GM23338 (cell line): ENCODE results near the gene ZBTB49.

Experiments
- CREB1 ChIP-seq: fragments of 250-450 bp; sonication (Bioruptor Pico); IDR thresholded peaks from 2 replicates; pipeline ENCODE4 v1.5.0; 2020; ENCODE audit warnings: low read depth, mild to moderate bottlenecking, moderate library complexity
- EZH2 ChIP-seq: fragments of 200-600 bp; sonication (generic); IDR thresholded peaks from one replicate; pipeline ENCODE4 v1.8.0; 2017; ENCODE audit warnings: antibody characterized with exemption, mild to moderate bottlenecking, low read depth; ENCODE audit not compliant: unreplicated experiment
- EZH2phosphoT487 ChIP-seq: fragments of 200-600 bp; sonication (generic); IDR thresholded peaks from one replicate; pipeline ENCODE4 v1.8.1; 2018; ENCODE audit warnings: antibody characterized with exemption; ENCODE audit not compliant: unreplicated experiment
- JUNB ChIP-seq: IDR thresholded peaks from one replicate; pipeline ENCODE4 v1.6.1; 2016; ENCODE audit warnings: antibody characterized with exemption; ENCODE audit not compliant: unreplicated experiment
- NANOG ChIP-seq: IDR thresholded peaks from 2 replicates; pipeline ENCODE4 v1.6.1; 2016; ENCODE audit warnings: antibody characterized with exemption, borderline replicate concordance
- POLR2AphosphoS5 ChIP-seq: IDR thresholded peaks from 2 replicates; pipeline ENCODE4 v1.6.1; 2016; ENCODE audit warnings: antibody characterized with exemption, low read depth
- TF ChIP-seq, protein P1 (sequence below), 2 experiments: fragments of 200-600 bp in 1 of 2; sonication (generic) in 1 of 2; conservative IDR thresholded peaks; 2 replicates each; pipeline versions ENCODE4 v1.5.1 to v1.6.1; 2016 to 2017; ENCODE audit warnings: antibody characterized with exemption in 2 of 2, low read depth in 2 of 2, mild to moderate bottlenecking in 2 of 2, moderate library complexity in 1 of 2
- TF ChIP-seq, protein P2 (sequence below): IDR thresholded peaks from one replicate; pipeline ENCODE4 v1.6.1; 2018; ENCODE audit warnings: antibody characterized with exemption; ENCODE audit not compliant: unreplicated experiment
- TF ChIP-seq, protein P3 (sequence below): fragments of 250-450 bp; sonication (Bioruptor Pico); IDR thresholded peaks from 2 replicates; pipeline ENCODE4 v1.5.0; 2020; ENCODE audit warnings: mild to moderate bottlenecking, moderate library complexity

DNA sequence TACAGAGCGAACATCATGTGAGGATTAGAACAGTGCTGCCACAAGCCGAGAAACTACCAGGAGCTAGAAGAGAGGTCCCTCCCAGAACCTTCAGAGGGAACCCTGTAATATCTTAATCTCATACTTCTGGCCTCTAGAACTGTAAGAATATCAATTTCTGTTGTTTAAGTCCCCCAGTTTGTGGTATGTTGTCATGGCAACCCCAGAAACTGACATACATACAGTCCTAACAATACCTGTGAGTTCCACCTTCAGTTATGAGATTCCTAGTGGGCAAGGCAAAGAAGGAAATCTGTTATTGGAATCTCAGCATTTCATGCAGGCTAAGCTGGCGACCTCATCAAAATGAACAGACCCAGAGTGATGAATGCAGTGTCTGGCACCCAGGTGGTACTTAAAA lies 42.5 kb downstream of the ZBTB49 start:
- TF ChIP-seq, protein P1, sequence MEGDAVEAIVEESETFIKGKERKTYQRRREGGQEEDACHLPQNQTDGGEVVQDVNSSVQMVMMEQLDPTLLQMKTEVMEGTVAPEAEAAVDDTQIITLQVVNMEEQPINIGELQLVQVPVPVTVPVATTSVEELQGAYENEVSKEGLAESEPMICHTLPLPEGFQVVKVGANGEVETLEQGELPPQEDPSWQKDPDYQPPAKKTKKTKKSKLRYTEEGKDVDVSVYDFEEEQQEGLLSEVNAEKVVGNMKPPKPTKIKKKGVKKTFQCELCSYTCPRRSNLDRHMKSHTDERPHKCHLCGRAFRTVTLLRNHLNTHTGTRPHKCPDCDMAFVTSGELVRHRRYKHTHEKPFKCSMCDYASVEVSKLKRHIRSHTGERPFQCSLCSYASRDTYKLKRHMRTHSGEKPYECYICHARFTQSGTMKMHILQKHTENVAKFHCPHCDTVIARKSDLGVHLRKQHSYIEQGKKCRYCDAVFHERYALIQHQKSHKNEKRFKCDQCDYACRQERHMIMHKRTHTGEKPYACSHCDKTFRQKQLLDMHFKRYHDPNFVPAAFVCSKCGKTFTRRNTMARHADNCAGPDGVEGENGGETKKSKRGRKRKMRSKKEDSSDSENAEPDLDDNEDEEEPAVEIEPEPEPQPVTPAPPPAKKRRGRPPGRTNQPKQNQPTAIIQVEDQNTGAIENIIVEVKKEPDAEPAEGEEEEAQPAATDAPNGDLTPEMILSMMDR (conservative IDR thresholded peaks at IDR 0.05; ENCODE audit: low read depth in 2 of 2): no peak
- no peak for TF ChIP-seq JUNB
- TF ChIP-seq, protein P2, sequence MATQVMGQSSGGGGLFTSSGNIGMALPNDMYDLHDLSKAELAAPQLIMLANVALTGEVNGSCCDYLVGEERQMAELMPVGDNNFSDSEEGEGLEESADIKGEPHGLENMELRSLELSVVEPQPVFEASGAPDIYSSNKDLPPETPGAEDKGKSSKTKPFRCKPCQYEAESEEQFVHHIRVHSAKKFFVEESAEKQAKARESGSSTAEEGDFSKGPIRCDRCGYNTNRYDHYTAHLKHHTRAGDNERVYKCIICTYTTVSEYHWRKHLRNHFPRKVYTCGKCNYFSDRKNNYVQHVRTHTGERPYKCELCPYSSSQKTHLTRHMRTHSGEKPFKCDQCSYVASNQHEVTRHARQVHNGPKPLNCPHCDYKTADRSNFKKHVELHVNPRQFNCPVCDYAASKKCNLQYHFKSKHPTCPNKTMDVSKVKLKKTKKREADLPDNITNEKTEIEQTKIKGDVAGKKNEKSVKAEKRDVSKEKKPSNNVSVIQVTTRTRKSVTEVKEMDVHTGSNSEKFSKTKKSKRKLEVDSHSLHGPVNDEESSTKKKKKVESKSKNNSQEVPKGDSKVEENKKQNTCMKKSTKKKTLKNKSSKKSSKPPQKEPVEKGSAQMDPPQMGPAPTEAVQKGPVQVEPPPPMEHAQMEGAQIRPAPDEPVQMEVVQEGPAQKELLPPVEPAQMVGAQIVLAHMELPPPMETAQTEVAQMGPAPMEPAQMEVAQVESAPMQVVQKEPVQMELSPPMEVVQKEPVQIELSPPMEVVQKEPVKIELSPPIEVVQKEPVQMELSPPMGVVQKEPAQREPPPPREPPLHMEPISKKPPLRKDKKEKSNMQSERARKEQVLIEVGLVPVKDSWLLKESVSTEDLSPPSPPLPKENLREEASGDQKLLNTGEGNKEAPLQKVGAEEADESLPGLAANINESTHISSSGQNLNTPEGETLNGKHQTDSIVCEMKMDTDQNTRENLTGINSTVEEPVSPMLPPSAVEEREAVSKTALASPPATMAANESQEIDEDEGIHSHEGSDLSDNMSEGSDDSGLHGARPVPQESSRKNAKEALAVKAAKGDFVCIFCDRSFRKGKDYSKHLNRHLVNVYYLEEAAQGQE: no peak
- no peak for TF ChIP-seq EZH2
- no peak for TF ChIP-seq POLR2AphosphoS5
- no peak for TF ChIP-seq NANOG
- no peak for TF ChIP-seq EZH2phosphoT487
- TF ChIP-seq CREB1 (CRISPR knock-in tag): no peak
- TF ChIP-seq, protein P3, sequence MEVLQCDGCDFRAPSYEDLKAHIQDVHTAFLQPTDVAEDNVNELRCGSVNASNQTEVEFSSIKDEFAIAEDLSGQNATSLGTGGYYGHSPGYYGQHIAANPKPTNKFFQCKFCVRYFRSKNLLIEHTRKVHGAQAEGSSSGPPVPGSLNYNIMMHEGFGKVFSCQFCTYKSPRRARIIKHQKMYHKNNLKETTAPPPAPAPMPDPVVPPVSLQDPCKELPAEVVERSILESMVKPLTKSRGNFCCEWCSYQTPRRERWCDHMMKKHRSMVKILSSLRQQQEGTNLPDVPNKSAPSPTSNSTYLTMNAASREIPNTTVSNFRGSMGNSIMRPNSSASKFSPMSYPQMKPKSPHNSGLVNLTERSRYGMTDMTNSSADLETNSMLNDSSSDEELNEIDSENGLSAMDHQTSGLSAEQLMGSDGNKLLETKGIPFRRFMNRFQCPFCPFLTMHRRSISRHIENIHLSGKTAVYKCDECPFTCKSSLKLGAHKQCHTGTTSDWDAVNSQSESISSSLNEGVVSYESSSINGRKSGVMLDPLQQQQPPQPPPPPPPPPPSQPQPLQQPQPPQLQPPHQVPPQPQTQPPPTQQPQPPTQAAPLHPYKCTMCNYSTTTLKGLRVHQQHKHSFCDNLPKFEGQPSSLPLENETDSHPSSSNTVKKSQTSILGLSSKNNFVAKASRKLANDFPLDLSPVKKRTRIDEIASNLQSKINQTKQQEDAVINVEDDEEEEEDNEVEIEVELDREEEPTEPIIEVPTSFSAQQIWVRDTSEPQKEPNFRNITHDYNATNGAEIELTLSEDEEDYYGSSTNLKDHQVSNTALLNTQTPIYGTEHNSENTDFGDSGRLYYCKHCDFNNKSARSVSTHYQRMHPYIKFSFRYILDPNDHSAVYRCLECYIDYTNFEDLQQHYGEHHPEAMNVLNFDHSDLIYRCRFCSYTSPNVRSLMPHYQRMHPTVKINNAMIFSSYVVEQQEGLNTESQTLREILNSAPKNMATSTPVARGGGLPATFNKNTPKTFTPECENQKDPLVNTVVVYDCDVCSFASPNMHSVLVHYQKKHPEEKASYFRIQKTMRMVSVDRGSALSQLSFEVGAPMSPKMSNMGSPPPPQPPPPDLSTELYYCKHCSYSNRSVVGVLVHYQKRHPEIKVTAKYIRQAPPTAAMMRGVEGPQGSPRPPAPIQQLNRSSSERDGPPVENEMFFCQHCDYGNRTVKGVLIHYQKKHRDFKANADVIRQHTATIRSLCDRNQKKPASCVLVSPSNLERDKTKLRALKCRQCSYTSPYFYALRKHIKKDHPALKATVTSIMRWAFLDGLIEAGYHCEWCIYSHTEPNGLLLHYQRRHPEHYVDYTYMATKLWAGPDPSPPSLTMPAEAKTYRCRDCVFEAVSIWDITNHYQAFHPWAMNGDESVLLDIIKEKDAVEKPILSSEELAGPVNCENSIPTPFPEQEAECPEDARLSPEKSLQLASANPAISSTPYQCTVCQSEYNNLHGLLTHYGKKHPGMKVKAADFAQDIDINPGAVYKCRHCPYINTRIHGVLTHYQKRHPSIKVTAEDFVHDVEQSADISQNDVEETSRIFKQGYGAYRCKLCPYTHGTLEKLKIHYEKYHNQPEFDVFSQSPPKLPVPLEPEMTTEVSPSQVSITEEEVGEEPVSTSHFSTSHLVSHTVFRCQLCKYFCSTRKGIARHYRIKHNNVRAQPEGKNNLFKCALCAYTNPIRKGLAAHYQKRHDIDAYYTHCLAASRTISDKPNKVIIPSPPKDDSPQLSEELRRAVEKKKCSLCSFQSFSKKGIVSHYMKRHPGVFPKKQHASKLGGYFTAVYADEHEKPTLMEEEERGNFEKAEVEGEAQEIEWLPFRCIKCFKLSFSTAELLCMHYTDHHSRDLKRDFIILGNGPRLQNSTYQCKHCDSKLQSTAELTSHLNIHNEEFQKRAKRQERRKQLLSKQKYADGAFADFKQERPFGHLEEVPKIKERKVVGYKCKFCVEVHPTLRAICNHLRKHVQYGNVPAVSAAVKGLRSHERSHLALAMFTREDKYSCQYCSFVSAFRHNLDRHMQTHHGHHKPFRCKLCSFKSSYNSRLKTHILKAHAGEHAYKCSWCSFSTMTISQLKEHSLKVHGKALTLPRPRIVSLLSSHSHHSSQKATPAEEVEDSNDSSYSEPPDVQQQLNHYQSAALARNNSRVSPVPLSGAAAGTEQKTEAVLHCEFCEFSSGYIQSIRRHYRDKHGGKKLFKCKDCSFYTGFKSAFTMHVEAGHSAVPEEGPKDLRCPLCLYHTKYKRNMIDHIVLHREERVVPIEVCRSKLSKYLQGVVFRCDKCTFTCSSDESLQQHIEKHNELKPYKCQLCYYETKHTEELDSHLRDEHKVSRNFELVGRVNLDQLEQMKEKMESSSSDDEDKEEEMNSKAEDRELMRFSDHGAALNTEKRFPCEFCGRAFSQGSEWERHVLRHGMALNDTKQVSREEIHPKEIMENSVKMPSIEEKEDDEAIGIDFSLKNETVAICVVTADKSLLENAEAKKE (CRISPR knock-in tag): no peak
